Type B pancreatic cell (in vitro differentiated cells): ENCODE data around the gene USP15. TPM values are rescaled to one million over a fixed set of nuclear protein-coding genes. Genes with fewer than 3 reads are reported as not detected.
"Not testable (repeated sequence)": the region's sequence is repeated elsewhere in the genome, so short reads cannot be mapped to it uniquely, and the experiment has no call there.

Experiments used
- DNase-seq: peaks from one replicate; pipeline ENCODE4 v3.0.0; 2021; ENCODE audit warnings: mixed read lengths; ENCODE audit not compliant: unreplicated experiment; ENCODE audit errors: extremely low spot score
- H3K27ac Mint-ChIP-seq: 2 replicates; pipeline ENCODE4 v1.8.0; 2021; ENCODE audit warnings: mild to moderate bottlenecking, mixed read lengths
- H3K27me3 Mint-ChIP-seq: 2 replicates; pipeline ENCODE4 v1.8.0; 2021; ENCODE audit warnings: mixed read lengths
- H3K36me3 Mint-ChIP-seq: 2 replicates; pipeline ENCODE4 v1.8.0; 2021; ENCODE audit warnings: mixed read lengths
- H3K4me1 Mint-ChIP-seq: one replicate; pipeline ENCODE4 v1.8.0; 2021; ENCODE audit warnings: mixed read lengths; ENCODE audit not compliant: unreplicated experiment
- H3K4me3 Mint-ChIP-seq: 2 replicates; pipeline ENCODE4 v1.8.0; 2021; ENCODE audit warnings: mild to moderate bottlenecking, mixed read lengths
- H3K9me3 Mint-ChIP-seq: 2 replicates; pipeline ENCODE4 v1.8.0; 2021; ENCODE audit warnings: mixed read lengths
- CTCF ChIP-seq: fragments of 200-600 bp; sonication (generic); conservative IDR thresholded peaks from 2 replicates; pipeline ENCODE4 v1.5.0; 2021; ENCODE audit warnings: antibody characterized with exemption, mild to moderate bottlenecking
- total RNA-seq: library from RNA; stranded (reverse); gene quantifications from 2 replicates; pipeline ENCODE4 v1.2.1, GENCODE V29; 2021; ENCODE audit warnings: low replicate concordance

USP15 gene
- total RNA-seq, 1 donor from 2014 or later, result 47.5 TPM

- Mint-ChIP-seq H3K27ac (no peak overlapping the region), H3K4me3 (no peak overlapping the region), H3K27me3 (peaks cover 13% of the 10 kb centered on the region), H3K4me1 (no peaks in the 10 kb centered on the region), H3K9me3 (peaks cover 3% of the 10 kb centered on the region), H3K36me3 (no peaks in the 10 kb centered on the region)
- no peak for TF ChIP-seq CTCF
- no peak for DNase-seq
Measured at GRCh38 chr12:62448436-62448835, 188.2 kb downstream of the USP15 start.

- H3K27me3 Mint-ChIP-seq, result peaks cover 17% of the 10 kb centered on the region
- not testable (repeated sequence) for H3K36me3 Mint-ChIP-seq, H3K4me1 Mint-ChIP-seq, H3K27ac Mint-ChIP-seq, DNase-seq, H3K4me3 Mint-ChIP-seq, H3K9me3 Mint-ChIP-seq
Measured at GRCh38 chr12:62455429-62455828, 195.2 kb downstream of the USP15 start.

GRCh38 chr12:62458626-62459025 lies 198.4 kb downstream of the USP15 start:
- no peaks in the 10 kb centered on the region for H3K4me1 Mint-ChIP-seq
- H3K9me3 Mint-ChIP-seq, result peaks cover 13% of the 10 kb centered on the region
- DNase-seq, result no peak
- no peak overlapping the region for H3K4me3 Mint-ChIP-seq
- H3K27me3 Mint-ChIP-seq, result peaks cover 4% of the 10 kb centered on the region
- H3K36me3 Mint-ChIP-seq, result no peaks in the 10 kb centered on the region
- no peak for TF ChIP-seq CTCF
- no peak overlapping the region for H3K27ac Mint-ChIP-seq

GRCh38 chr12:62459976-62460375 lies 199.8 kb downstream of the USP15 start:
- Mint-ChIP-seq H3K36me3 (no peaks in the 10 kb centered on the region), H3K9me3 (peaks cover 16% of the 10 kb centered on the region), H3K27me3 (peaks cover 6% of the 10 kb centered on the region), H3K4me1 (no peaks in the 10 kb centered on the region), H3K27ac (no peak overlapping the region), H3K4me3 (no peak overlapping the region)
- no peak for DNase-seq
- no peak for TF ChIP-seq CTCF

- not testable (repeated sequence) for H3K4me3 Mint-ChIP-seq, H3K27me3 Mint-ChIP-seq, H3K27ac Mint-ChIP-seq, H3K4me1 Mint-ChIP-seq, DNase-seq, H3K36me3 Mint-ChIP-seq
- peaks cover 13% of the 10 kb centered on the region for H3K9me3 Mint-ChIP-seq
Measured at GRCh38 chr12:62461171-62461837, 201.1 kb downstream of the USP15 start.

GRCh38 chr12:62463252-62463651 lies 203.0 kb downstream of the USP15 start:
- peaks cover 12% of the 10 kb centered on the region for H3K9me3 Mint-ChIP-seq
- DNase-seq, H3K27ac Mint-ChIP-seq, H3K36me3 Mint-ChIP-seq, H3K4me3 Mint-ChIP-seq, H3K27me3 Mint-ChIP-seq, H3K4me1 Mint-ChIP-seq: not testable (repeated sequence)

Other genes starting within 250 kb of the USP15 start
- gene MON2, start 206.4 kb downstream of the USP15 start, total RNA-seq, result 44.2 and 47.4 TPM in 2 replicates